Lower leg skin (tissue), 3 donors: Measurements from ENCODE around the gene CALML5.

ENCODE experiments used
- POLR2A ChIP-seq, 2 donors: fragments of 450-650 bp; IDR thresholded peaks; one replicate each; pipeline ENCODE4 v1.6.1; 2016 to 2017; ENCODE audit warnings: antibody characterized with exemption in 2 of 2, mild to moderate bottlenecking in 1 of 2, moderate library complexity in 1 of 2
- TF ChIP-seq, protein P1 (sequence below), 3 donors: fragments of 450-650 bp; IDR thresholded peaks; one replicate each; pipeline ENCODE4 v1.5.1; 2016; ENCODE audit warnings: antibody characterized with exemption in 3 of 3, mild to moderate bottlenecking in 3 of 3, moderate library complexity in 2 of 3

GRCh38 chr10:5453749-5454489 lies 45.5 kb downstream of the CALML5 start:
- TF ChIP-seq, protein P1, sequence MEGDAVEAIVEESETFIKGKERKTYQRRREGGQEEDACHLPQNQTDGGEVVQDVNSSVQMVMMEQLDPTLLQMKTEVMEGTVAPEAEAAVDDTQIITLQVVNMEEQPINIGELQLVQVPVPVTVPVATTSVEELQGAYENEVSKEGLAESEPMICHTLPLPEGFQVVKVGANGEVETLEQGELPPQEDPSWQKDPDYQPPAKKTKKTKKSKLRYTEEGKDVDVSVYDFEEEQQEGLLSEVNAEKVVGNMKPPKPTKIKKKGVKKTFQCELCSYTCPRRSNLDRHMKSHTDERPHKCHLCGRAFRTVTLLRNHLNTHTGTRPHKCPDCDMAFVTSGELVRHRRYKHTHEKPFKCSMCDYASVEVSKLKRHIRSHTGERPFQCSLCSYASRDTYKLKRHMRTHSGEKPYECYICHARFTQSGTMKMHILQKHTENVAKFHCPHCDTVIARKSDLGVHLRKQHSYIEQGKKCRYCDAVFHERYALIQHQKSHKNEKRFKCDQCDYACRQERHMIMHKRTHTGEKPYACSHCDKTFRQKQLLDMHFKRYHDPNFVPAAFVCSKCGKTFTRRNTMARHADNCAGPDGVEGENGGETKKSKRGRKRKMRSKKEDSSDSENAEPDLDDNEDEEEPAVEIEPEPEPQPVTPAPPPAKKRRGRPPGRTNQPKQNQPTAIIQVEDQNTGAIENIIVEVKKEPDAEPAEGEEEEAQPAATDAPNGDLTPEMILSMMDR (IDR thresholded peaks at IDR 0.05) = no peak
- TF ChIP-seq POLR2A (IDR thresholded peaks at IDR 0.05) = no peak
